OCI-LY1 (cell line): ENCODE results near the gene MFAP4.

Source experiments
- H2AFZ ChIP-seq: fragments of 200-600 bp; sonication (generic), shearing (Covaris generic); 2 replicates; pipeline ENCODE4 v1.6.0; 2014; ENCODE audit warnings: antibody characterized with exemption, mild to moderate bottlenecking, low read length
- H3F3A ChIP-seq: fragments of 200-600 bp; sonication (generic), shearing (Covaris generic); 2 replicates; pipeline ENCODE4 v1.6.0; 2014; ENCODE audit warnings: mild to moderate bottlenecking, antibody characterized with exemption, low read length, moderate library complexity; ENCODE audit not compliant: insufficient read depth
- H3K27ac ChIP-seq: fragments of 200-600 bp; sonication (generic); 2 replicates; pipeline ENCODE4 v1.5.1; 2014; ENCODE audit warnings: low read length, mixed run types, mild to moderate bottlenecking, low read depth; ENCODE audit not compliant: poor library complexity, severe bottlenecking
- H3K27me3 ChIP-seq: fragments of 200-600 bp; sonication (generic); 2 replicates; pipeline ENCODE4 v1.6.0; 2014; ENCODE audit warnings: antibody characterized with exemption, mild to moderate bottlenecking, low read length, moderate library complexity; ENCODE audit not compliant: insufficient read depth
- H3K36me3 ChIP-seq: fragments of 200-600 bp; sonication (generic); 2 replicates; pipeline ENCODE4 v1.6.1; 2014; ENCODE audit warnings: mild to moderate bottlenecking, antibody characterized with exemption, low read length, moderate library complexity, mixed read lengths; ENCODE audit not compliant: insufficient read depth
- H3K4me1 ChIP-seq: fragments of 200-600 bp; sonication (generic); 2 replicates; pipeline ENCODE4 v1.5.1; 2014; ENCODE audit warnings: mild to moderate bottlenecking, low read length, moderate library complexity; ENCODE audit not compliant: insufficient read depth, severe bottlenecking
- H3K4me2 ChIP-seq: fragments of 200-600 bp; sonication (generic), shearing (Covaris generic); 2 replicates; pipeline ENCODE4 v1.6.1; 2014; ENCODE audit warnings: low read length
- H3K4me3 ChIP-seq: fragments of 200-600 bp; sonication (generic); 2 replicates; pipeline ENCODE4 v1.5.1; 2014; ENCODE audit warnings: low read length, low read depth, mild to moderate bottlenecking, mixed read lengths; ENCODE audit not compliant: poor library complexity, severe bottlenecking
- H3K79me2 ChIP-seq: fragments of 200-600 bp; shearing (Covaris generic); 2 replicates; pipeline ENCODE4 v1.6.1; 2016; ENCODE audit warnings: mixed run types, low read length, mixed read lengths; ENCODE audit not compliant: insufficient read depth
- H3K9ac ChIP-seq: fragments of 200-600 bp; sonication (generic), shearing (Covaris generic); 2 replicates; pipeline ENCODE4 v1.6.1; 2014; ENCODE audit warnings: mild to moderate bottlenecking, low read length, mixed read lengths
- H3K9me2 ChIP-seq: fragments of 200-600 bp; sonication (generic), shearing (Covaris generic); 2 replicates; pipeline ENCODE4 v1.6.1; 2014; ENCODE audit warnings: low read depth, mild to moderate bottlenecking, low read length, mixed read lengths
- H3K9me3 ChIP-seq: fragments of 200-600 bp; shearing (Covaris generic); 2 replicates; pipeline ENCODE4 v1.6.1; 2014; ENCODE audit warnings: low read length, mixed read lengths
- H4K20me1 ChIP-seq: fragments of 200-600 bp; sonication (generic), shearing (Covaris generic); 2 replicates; pipeline ENCODE4 v1.6.0; 2016; ENCODE audit warnings: mild to moderate bottlenecking, low read length; ENCODE audit not compliant: insufficient read depth
- EZH2 ChIP-seq: fragments of 200-600 bp; sonication (generic), shearing (Covaris generic); IDR thresholded peaks from 2 replicates; pipeline ENCODE4 v1.8.0; 2017; ENCODE audit warnings: borderline replicate concordance, mixed run types, mild to moderate bottlenecking, antibody characterized with exemption, low read length, moderate library complexity, mixed read lengths
- TF ChIP-seq, protein P1 (sequence below): fragments of 200-600 bp; sonication (generic), shearing (Covaris generic); IDR thresholded peaks from 2 replicates; pipeline ENCODE4 v1.5.1; 2017; ENCODE audit warnings: mild to moderate bottlenecking, antibody characterized with exemption, low read length, moderate library complexity, mixed read lengths

Gene MFAP4

DNA sequence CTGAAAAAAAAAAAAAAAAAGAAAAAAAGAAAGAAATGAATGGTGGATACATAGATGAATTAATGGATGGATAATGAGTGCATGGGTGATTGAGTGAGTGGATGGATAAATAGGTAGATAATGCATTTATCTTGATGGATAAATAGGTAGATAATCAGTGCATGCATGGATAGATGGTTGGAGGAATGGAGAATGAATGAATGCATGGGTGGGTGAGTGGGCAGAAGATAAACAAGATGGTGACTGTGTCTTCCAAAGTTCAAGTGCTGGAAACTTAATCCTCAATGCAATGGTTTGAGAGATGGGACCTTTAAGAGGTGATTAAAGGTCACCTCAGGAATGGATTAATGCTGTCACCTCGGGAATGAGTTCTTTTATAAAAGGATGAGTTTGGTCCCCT is 17.3 kb upstream of the MFAP4 start:
- no peaks in the 10 kb centered on the region for H3F3A ChIP-seq
- no peak overlapping the region for H3K4me3 ChIP-seq
- H3K9me2 ChIP-seq: no peaks in the 10 kb centered on the region
- TF ChIP-seq, protein P1, sequence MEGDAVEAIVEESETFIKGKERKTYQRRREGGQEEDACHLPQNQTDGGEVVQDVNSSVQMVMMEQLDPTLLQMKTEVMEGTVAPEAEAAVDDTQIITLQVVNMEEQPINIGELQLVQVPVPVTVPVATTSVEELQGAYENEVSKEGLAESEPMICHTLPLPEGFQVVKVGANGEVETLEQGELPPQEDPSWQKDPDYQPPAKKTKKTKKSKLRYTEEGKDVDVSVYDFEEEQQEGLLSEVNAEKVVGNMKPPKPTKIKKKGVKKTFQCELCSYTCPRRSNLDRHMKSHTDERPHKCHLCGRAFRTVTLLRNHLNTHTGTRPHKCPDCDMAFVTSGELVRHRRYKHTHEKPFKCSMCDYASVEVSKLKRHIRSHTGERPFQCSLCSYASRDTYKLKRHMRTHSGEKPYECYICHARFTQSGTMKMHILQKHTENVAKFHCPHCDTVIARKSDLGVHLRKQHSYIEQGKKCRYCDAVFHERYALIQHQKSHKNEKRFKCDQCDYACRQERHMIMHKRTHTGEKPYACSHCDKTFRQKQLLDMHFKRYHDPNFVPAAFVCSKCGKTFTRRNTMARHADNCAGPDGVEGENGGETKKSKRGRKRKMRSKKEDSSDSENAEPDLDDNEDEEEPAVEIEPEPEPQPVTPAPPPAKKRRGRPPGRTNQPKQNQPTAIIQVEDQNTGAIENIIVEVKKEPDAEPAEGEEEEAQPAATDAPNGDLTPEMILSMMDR: no peak
- TF ChIP-seq EZH2: no peak
- no peaks in the 10 kb centered on the region for H3K79me2 ChIP-seq
- H3K36me3 ChIP-seq: no peaks in the 10 kb centered on the region
- H4K20me1 ChIP-seq: no peaks in the 10 kb centered on the region
- H3K27me3 ChIP-seq: peaks cover 4% of the 10 kb centered on the region; the same call in 1 of the 2 replicates
- H3K9me3 ChIP-seq: no peaks in the 10 kb centered on the region
- no peak overlapping the region for H3K27ac ChIP-seq
- no peaks in the 10 kb centered on the region for H3K4me1 ChIP-seq
- no peak overlapping the region for H3K4me2 ChIP-seq
- no peak overlapping the region for H3K9ac ChIP-seq
- H2AFZ ChIP-seq: no peak overlapping the region

DNA sequence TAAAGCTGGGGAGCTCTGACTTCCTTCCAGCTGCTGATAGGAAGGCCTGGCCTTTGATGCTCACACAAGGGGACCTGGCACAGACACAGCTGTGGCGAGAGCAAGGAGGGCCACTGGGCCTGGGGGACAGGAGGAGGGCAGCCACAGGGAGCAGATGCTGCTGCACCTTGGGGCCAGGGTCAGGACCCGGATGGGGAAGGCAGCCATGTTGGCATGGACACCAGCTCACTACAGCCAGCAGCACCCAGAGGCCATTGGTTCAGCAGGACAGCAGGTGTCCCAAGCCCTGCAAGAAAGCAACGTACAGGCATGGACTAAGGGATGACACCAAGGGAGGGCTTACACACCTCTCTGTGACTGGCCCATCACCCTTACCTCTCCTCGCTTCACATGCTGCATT is 16.0 kb upstream of the MFAP4 start:
- no peak overlapping the region for H2AFZ ChIP-seq
- H3K27me3 ChIP-seq: peaks cover 3% of the 10 kb centered on the region; the same call in 1 of the 2 replicates
- H3K4me3 ChIP-seq: no peak overlapping the region
- H4K20me1 ChIP-seq: no peaks in the 10 kb centered on the region
- TF ChIP-seq EZH2: no peak
- no peaks in the 10 kb centered on the region for H3K9me3 ChIP-seq
- H3K4me2 ChIP-seq: no peak overlapping the region
- no peaks in the 10 kb centered on the region for H3K9me2 ChIP-seq
- no peak overlapping the region for H3K27ac ChIP-seq
- no peaks in the 10 kb centered on the region for H3K36me3 ChIP-seq
- no peaks in the 10 kb centered on the region for H3K79me2 ChIP-seq
- H3K4me1 ChIP-seq: no peaks in the 10 kb centered on the region
- no peaks in the 10 kb centered on the region for H3F3A ChIP-seq
- H3K9ac ChIP-seq: no peak overlapping the region

DNA sequence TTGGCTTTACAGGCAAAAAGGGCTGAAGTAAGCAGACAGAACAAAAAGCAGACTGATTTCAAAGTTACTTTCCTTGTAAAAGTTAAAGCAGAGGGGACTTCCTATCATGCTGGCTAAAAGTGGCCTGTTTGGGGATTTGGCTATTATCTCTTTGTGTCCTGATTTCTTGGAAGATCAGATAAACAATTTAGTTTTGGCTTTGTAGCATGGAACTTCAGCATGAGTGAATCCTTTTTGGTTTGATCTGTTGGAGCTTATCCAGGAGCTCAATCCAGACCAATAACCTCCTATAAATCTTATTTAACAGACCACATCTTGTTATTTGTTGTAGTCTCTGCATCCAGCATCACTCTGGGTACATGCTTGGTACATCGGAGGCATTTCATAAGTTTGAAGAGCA is 15.2 kb upstream of the MFAP4 start:
- no peaks in the 10 kb centered on the region for H3K9me3 ChIP-seq
- no peak overlapping the region for H3K27ac ChIP-seq
- H3K9me2 ChIP-seq: no peaks in the 10 kb centered on the region
- no peak overlapping the region for H3K4me3 ChIP-seq
- H3K4me2 ChIP-seq: no peak overlapping the region
- no peak for TF ChIP-seq EZH2
- TF ChIP-seq, protein P1: no peak
- no peak overlapping the region for H3K9ac ChIP-seq
- no peak overlapping the region for H2AFZ ChIP-seq
- H4K20me1 ChIP-seq: no peaks in the 10 kb centered on the region
- no peaks in the 10 kb centered on the region for H3K4me1 ChIP-seq
- H3K79me2 ChIP-seq: no peaks in the 10 kb centered on the region
- H3K36me3 ChIP-seq: no peaks in the 10 kb centered on the region
- H3F3A ChIP-seq: no peaks in the 10 kb centered on the region
- H3K27me3 ChIP-seq: no peaks in the 10 kb centered on the region

DNA sequence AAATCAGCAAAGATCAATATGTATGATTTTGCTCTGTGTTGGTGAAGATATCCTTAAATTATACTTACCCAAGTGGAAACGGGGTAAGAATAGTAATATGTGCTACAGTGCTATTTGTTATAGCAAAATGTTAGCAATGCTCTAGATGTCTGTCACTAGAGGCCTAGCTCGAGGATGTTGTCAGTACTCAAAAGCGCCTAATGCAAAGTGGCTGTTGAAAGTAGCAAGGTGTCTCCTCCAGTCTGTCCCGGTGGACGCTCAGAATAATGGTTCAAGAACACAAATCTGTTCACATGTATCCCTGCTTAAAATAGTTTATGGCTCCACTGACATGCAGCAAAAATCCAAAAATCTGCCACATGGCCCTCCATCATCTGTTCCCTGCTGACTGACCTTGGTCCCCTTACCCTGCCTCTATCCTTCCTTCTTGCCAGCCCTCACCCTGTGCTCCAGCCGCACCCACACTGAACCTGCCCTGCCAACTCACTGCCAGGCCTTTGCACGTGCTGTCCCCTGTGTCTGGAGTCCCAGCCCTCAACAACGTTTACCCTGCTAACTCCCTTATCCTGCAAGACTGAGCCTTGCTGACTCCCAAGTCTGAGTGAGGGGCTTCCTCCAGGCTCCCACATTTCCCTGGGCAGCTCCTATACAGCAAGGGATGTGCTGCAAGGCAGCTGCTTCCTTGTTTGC is 14.5 kb upstream of the MFAP4 start:
- Histone ChIP-seq H3K9me2 (no peaks in the 10 kb centered on the region), H4K20me1 (no peaks in the 10 kb centered on the region), H2AFZ (no peak overlapping the region), H3K27me3 (no peaks in the 10 kb centered on the region), H3K4me2 (no peak overlapping the region), H3F3A (no peaks in the 10 kb centered on the region), H3K4me3 (no peak overlapping the region), H3K79me2 (no peaks in the 10 kb centered on the region), H3K9me3 (no peaks in the 10 kb centered on the region), H3K27ac (no peak overlapping the region), H3K9ac (no peak overlapping the region), H3K4me1 (no peaks in the 10 kb centered on the region), H3K36me3 (no peaks in the 10 kb centered on the region)
- TF ChIP-seq EZH2: no peak
- TF ChIP-seq, protein P1: no peak
